Measurements from ENCODE around the gene SPTBN5. TPM values are rescaled to one million over a fixed set of nuclear protein-coding genes. Genes with fewer than 3 reads are reported as not detected.

The SPTBN5 gene
- total RNA-seq, 1 experiment from 2014 or later = 1.2 TPM

DNA sequence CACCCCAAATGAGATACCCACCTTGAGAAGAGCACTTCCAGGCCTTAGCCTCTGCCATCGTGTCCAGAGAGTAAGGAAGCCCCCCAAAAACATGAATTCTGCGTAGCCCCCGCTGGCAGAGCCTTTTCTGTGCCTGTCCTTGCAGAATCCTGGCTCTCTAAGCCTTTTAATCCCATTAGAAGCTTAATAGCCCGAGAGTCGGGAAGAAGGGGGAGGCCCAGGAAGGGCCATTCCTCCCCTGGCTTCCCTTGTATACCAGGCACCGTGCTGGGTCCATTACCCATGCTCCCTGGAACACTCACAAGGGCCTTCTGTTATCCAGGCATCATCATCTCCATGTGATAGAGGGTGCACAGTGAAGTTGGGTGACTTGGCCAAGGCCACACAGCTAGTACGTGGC is 7.1 kb downstream of the SPTBN5 start (continued):
- TF ChIP-seq, protein P1, sequence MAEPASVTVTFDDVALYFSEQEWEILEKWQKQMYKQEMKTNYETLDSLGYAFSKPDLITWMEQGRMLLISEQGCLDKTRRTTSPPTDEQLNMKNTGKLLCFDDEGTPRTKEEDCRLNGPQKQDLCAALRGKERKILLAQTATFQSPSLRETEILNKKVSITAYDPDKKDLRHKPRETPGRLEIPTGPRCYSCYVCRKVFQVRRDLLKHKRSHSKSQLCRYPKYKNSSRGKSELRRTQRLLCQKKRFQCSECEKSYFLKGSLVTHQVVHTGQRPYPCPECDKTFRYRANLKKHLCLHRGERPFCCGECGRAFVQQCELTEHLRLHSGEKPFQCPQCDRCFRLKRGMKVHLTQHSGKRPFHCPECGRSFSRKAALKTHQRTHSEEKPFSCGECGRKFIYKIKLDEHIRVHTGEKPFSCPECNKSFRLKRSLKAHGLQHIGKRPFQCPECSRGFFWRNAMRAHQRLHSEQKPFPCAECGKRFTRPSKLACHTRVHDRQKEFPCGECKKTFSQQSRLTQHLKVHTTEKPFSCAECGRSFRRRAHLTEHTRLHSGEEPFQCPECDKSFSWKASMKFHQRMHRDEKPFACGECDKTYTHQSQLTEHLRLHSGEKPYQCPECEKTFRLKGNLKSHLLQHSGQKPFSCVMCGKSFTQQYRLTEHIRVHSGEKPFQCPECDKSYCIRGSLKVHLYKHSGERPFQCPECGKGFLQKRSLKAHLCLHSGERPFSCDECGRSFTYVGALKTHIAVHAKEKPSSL (CRISPR knock-in tag; conservative IDR thresholded peaks at IDR 0.05) = no peak
- TF ChIP-seq SOX15 (CRISPR knock-in tag; IDR thresholded peaks at IDR 0.05) (no peak), NFYB (CRISPR knock-in tag; conservative IDR thresholded peaks at IDR 0.05; ENCODE audit: low read depth) (no peak)
- TF ChIP-seq, protein P2, sequence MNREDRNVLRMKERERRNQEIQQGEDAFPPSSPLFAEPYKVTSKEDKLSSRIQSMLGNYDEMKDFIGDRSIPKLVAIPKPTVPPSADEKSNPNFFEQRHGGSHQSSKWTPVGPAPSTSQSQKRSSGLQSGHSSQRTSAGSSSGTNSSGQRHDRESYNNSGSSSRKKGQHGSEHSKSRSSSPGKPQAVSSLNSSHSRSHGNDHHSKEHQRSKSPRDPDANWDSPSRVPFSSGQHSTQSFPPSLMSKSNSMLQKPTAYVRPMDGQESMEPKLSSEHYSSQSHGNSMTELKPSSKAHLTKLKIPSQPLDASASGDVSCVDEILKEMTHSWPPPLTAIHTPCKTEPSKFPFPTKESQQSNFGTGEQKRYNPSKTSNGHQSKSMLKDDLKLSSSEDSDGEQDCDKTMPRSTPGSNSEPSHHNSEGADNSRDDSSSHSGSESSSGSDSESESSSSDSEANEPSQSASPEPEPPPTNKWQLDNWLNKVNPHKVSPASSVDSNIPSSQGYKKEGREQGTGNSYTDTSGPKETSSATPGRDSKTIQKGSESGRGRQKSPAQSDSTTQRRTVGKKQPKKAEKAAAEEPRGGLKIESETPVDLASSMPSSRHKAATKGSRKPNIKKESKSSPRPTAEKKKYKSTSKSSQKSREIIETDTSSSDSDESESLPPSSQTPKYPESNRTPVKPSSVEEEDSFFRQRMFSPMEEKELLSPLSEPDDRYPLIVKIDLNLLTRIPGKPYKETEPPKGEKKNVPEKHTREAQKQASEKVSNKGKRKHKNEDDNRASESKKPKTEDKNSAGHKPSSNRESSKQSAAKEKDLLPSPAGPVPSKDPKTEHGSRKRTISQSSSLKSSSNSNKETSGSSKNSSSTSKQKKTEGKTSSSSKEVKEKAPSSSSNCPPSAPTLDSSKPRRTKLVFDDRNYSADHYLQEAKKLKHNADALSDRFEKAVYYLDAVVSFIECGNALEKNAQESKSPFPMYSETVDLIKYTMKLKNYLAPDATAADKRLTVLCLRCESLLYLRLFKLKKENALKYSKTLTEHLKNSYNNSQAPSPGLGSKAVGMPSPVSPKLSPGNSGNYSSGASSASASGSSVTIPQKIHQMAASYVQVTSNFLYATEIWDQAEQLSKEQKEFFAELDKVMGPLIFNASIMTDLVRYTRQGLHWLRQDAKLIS (CRISPR knock-in tag; IDR thresholded peaks at IDR 0.05; ENCODE audit: borderline replicate concordance) = no peak

DNA sequence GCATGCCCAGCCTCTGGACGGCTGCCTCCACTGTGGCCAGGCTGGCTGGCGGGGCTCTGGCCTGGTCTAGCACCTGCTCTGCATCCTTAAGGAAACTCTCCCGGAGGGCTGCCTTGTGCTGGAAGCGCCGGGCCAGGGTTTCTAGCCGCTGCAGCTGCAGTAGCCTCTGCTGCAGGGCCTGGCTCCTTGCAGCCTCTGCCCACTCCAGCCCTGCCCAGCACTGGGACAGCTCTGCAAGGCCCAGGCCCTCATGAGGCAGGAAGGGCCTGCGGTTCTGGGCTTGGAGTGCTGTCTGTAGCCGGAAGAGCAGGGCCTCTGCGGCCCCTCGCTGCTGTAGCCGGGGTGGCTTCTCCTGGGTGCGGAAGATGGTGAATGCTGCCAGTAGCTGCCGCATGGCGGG is 8.0 kb downstream of the SPTBN5 start:
- H3K4me3 Mint-ChIP-seq = no peak overlapping the region
- DNase-seq (ENCODE audit: low spot score) (no peak), ATAC-seq (no peak)
- ChIA-PET CTCF (interaction anchor here (2.3 kb wide), 1 partner anchor 19 kb away, joined by 5 read pairs; no protein-coding TSS in a partner anchor), POLR2A (no interaction called here)
- no peaks in the 10 kb centered on the region for H3K36me3 Mint-ChIP-seq
- H3K9me3 Mint-ChIP-seq = no peaks in the 10 kb centered on the region
- H3K4me1 Mint-ChIP-seq = peaks cover 8% of the 10 kb centered on the region
- peaks cover 25% of the 10 kb centered on the region for H3K27me3 Mint-ChIP-seq (ENCODE audit: low read depth)
- TF ChIP-seq, protein P3, sequence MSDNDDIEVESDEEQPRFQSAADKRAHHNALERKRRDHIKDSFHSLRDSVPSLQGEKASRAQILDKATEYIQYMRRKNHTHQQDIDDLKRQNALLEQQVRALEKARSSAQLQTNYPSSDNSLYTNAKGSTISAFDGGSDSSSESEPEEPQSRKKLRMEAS (CRISPR knock-in tag; IDR thresholded peaks at IDR 0.05) = no peak
- TF ChIP-seq, protein P4, sequence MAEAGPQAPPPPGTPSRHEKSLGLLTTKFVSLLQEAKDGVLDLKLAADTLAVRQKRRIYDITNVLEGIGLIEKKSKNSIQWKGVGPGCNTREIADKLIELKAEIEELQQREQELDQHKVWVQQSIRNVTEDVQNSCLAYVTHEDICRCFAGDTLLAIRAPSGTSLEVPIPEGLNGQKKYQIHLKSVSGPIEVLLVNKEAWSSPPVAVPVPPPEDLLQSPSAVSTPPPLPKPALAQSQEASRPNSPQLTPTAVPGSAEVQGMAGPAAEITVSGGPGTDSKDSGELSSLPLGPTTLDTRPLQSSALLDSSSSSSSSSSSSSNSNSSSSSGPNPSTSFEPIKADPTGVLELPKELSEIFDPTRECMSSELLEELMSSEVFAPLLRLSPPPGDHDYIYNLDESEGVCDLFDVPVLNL (CRISPR knock-in tag; IDR thresholded peaks at IDR 0.05; ENCODE audit: borderline replicate concordance, low read depth) = no peak
- TF ChIP-seq, protein P5, sequence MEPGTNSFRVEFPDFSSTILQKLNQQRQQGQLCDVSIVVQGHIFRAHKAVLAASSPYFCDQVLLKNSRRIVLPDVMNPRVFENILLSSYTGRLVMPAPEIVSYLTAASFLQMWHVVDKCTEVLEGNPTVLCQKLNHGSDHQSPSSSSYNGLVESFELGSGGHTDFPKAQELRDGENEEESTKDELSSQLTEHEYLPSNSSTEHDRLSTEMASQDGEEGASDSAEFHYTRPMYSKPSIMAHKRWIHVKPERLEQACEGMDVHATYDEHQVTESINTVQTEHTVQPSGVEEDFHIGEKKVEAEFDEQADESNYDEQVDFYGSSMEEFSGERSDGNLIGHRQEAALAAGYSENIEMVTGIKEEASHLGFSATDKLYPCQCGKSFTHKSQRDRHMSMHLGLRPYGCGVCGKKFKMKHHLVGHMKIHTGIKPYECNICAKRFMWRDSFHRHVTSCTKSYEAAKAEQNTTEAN (CRISPR knock-in tag; IDR thresholded peaks at IDR 0.05) = no peak
- no peak for TF ChIP-seq KAT7 (CRISPR knock-in tag; IDR thresholded peaks at IDR 0.05; ENCODE audit: borderline replicate concordance)
- no peak for TF ChIP-seq TCF7 (CRISPR knock-in tag; IDR thresholded peaks at IDR 0.05; ENCODE audit: low read depth)
- TF ChIP-seq, protein P6, sequence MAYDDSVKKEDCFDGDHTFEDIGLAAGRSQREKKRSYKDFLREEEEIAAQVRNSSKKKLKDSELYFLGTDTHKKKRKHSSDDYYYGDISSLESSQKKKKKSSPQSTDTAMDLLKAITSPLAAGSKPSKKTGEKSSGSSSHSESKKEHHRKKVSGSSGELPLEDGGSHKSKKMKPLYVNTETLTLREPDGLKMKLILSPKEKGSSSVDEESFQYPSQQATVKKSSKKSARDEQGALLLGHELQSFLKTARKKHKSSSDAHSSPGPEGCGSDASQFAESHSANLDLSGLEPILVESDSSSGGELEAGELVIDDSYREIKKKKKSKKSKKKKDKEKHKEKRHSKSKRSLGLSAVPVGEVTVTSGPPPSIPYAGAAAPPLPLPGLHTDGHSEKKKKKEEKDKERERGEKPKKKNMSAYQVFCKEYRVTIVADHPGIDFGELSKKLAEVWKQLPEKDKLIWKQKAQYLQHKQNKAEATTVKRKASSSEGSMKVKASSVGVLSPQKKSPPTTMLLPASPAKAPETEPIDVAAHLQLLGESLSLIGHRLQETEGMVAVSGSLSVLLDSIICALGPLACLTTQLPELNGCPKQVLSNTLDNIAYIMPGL (CRISPR knock-in tag; IDR thresholded peaks at IDR 0.05) = no peak
- TF ChIP-seq ETV6 (CRISPR knock-in tag; IDR thresholded peaks at IDR 0.05) = no peak
- TF ChIP-seq, protein P7, sequence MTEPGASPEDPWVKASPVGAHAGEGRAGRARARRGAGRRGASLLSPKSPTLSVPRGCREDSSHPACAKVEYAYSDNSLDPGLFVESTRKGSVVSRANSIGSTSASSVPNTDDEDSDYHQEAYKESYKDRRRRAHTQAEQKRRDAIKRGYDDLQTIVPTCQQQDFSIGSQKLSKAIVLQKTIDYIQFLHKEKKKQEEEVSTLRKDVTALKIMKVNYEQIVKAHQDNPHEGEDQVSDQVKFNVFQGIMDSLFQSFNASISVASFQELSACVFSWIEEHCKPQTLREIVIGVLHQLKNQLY (CRISPR knock-in tag; IDR thresholded peaks at IDR 0.05) = no peak
- no peak for TF ChIP-seq NR3C1 (CRISPR knock-in tag; conservative IDR thresholded peaks at IDR 0.05; ENCODE audit: low read depth)
- TF ChIP-seq GABPB1 (CRISPR knock-in tag; IDR thresholded peaks at IDR 0.05) = no peak
- TF ChIP-seq, protein P1 (CRISPR knock-in tag; conservative IDR thresholded peaks at IDR 0.05) = no peak
- no peak for TF ChIP-seq CREB1 (CRISPR knock-in tag; IDR thresholded peaks at IDR 0.05)
- no peak for TF ChIP-seq ZNF416 (CRISPR knock-in tag; IDR thresholded peaks at IDR 0.05)
- TF ChIP-seq ZNF263 (CRISPR knock-in tag; IDR thresholded peaks at IDR 0.05; ENCODE audit: low read depth) = no peak
- TF ChIP-seq NR1H2 (CRISPR knock-in tag; IDR thresholded peaks at IDR 0.05) = no peak
- TF ChIP-seq, protein P8, sequence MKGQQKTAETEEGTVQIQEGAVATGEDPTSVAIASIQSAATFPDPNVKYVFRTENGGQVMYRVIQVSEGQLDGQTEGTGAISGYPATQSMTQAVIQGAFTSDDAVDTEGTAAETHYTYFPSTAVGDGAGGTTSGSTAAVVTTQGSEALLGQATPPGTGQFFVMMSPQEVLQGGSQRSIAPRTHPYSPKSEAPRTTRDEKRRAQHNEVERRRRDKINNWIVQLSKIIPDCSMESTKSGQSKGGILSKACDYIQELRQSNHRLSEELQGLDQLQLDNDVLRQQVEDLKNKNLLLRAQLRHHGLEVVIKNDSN (CRISPR knock-in tag; IDR thresholded peaks at IDR 0.05) = no peak
- TF ChIP-seq ZNF138 (CRISPR knock-in tag; conservative IDR thresholded peaks at IDR 0.05) = no peak
- TF ChIP-seq, protein P9, sequence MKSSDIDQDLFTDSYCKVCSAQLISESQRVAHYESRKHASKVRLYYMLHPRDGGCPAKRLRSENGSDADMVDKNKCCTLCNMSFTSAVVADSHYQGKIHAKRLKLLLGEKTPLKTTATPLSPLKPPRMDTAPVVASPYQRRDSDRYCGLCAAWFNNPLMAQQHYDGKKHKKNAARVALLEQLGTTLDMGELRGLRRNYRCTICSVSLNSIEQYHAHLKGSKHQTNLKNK (CRISPR knock-in tag; IDR thresholded peaks at IDR 0.05) = no peak
- no peak for TF ChIP-seq SP1 (CRISPR knock-in tag; conservative IDR thresholded peaks at IDR 0.05)
- no peak overlapping the region for H3K27ac Mint-ChIP-seq
